Ovary (tissue), 9 donors: ENCODE measurements around the gene VPS25. TPM values are rescaled to one million over a fixed set of nuclear protein-coding genes. Genes with fewer than 3 reads are reported as not detected.

Experiments used
- DNase-seq, 5 donors: peaks; one replicate each; pipeline ENCODE4 v3.0.0-alpha.2; 2019 to 2020
- H3K27ac ChIP-seq, 2 donors: fragments of 200-600 bp; one replicate each; pipeline versions ENCODE4 v1.5.1 to v1.8.0; 2019 to 2022
- H3K27me3 ChIP-seq: fragments of 200-600 bp; one replicate; pipeline ENCODE4 v1.8.0; 2022
- H3K36me3 ChIP-seq: fragments of 200-600 bp; sonication (generic); one replicate; pipeline ENCODE4 v1.5.1; 2019
- H3K4me1 ChIP-seq: one replicate; pipeline ENCODE4 v1.8.1; 2013; ENCODE audit warnings: mild to moderate bottlenecking, moderate library complexity; ENCODE audit not compliant: insufficient read depth
- H3K4me3 ChIP-seq: fragments of 200-600 bp; sonication (generic); one replicate; pipeline ENCODE4 v1.5.1; 2017
- H3K9me3 ChIP-seq, 2 donors: fragments of 200-600 bp in 1 of 2; sonication (generic) in 1 of 2; one replicate each; pipeline versions ENCODE4 v1.5.1 to v1.8.1; 2013 to 2019; ENCODE audit warnings: mild to moderate bottlenecking in 1 of 2, moderate library complexity in 1 of 2
- EP300 ChIP-seq: sonication (generic); formaldehyde crosslinking; IDR thresholded peaks from one replicate; pipeline ENCODE4 v1.6.1; 2017; ENCODE audit warnings: antibody characterized with exemption
- POLR2A ChIP-seq: fragments of 450-650 bp; IDR thresholded peaks from one replicate; pipeline ENCODE4 v1.6.1; 2017; ENCODE audit warnings: antibody characterized with exemption, mild to moderate bottlenecking, moderate library complexity
- WGBS, 3 donors: extraction: QIAGEN DNeasy Blood & Tissue Kit in 1 of 3; methylation state at CpG; one replicate each; pipeline versions ENCODE4 v1.1.5 to v1.1.7; 2013 to 2017; 5-methylcytosine and 5-hydroxymethylcytosine counted together
- intact Hi-C, 4 donors: fragments of 100-400 bp; cut with DNase I; formaldehyde crosslinking; loops; one replicate each; pipeline versions ENCODE4 v1.11.0 to v1.15.1; 2022 to 2023
- polyA plus RNA-seq, 2 donors: library from polyadenylated mRNA; stranded (reverse); fragments of 200-250 nt in 1 of 2; fragments of 350-450 nt in 1 of 2; fragmentation: Illumina TruSeq in 1 of 2; extraction: RNeasy Lipid Tissue Mini Kit (QIAGEN cat#74804) in 1 of 2; gene quantifications; one replicate each; pipeline ENCODE4 v1.2.3, GENCODE V29; 2013 to 2014
- total RNA-seq, 7 donors: library from RNA; depleted of rRNA in 2 of 7; stranded (reverse); fragments of >200 nt in 2 of 7; fragmentation: NEBNext Ultra II Directional in 3 of 7; extraction: Animal tissue kit (Norgen Biotek cat#: 25700) in 3 of 7; gene quantifications; one replicate each; pipeline versions ENCODE4 v1.1.0 to v1.2.4, GENCODE V29; 2016 to 2023
- TF ChIP-seq, protein P1 (sequence below), 3 donors: fragments of 450-650 bp in 2 of 3; fragments of 200-600 bp in 1 of 3; IDR thresholded peaks; one replicate each; pipeline versions ENCODE4 v1.5.1 to v1.8.0; 2016 to 2022; ENCODE audit warnings: antibody characterized with exemption in 3 of 3, mild to moderate bottlenecking in 1 of 3
- donor health status: DM: no; HTN: no; CAD: no; lungs with moderate emphysema.
- donor health status: DM: no; HTN: no; CAD: no.
- donor health status: Bipolar disorder and iron deficiency.
- donor health status: DM: yes; HTN: yes; CAD: no.
- donor health status: DM: no; HTN: no; CAD: no.
- donor health status: DM: yes; HTN: yes; CAD: no.

Gene VPS25
- total and polyA plus RNA-seq, 9 donors, result 33.7 to 56.5 (median 36.5) TPM

GRCh38 chr17:42775534-42776098, 2.4 kb downstream of the VPS25 start:
- 48 to 54% (median 54%) methylated on average over 3 of the region's 3 CpGs for WGBS, 3 donors
- Histone ChIP-seq H3K4me3 (no peak overlapping the region), H3K27me3 (no peaks in the 10 kb centered on the region), H3K9me3 (no peaks in the 10 kb centered on the region), H3K4me1 (peaks cover 6% of the 10 kb centered on the region), H3K36me3 (no peaks in the 10 kb centered on the region), H3K27ac (no peak overlapping the region)
- TF ChIP-seq EP300 (no peak), POLR2A (no peak)
- TF ChIP-seq, protein P1, sequence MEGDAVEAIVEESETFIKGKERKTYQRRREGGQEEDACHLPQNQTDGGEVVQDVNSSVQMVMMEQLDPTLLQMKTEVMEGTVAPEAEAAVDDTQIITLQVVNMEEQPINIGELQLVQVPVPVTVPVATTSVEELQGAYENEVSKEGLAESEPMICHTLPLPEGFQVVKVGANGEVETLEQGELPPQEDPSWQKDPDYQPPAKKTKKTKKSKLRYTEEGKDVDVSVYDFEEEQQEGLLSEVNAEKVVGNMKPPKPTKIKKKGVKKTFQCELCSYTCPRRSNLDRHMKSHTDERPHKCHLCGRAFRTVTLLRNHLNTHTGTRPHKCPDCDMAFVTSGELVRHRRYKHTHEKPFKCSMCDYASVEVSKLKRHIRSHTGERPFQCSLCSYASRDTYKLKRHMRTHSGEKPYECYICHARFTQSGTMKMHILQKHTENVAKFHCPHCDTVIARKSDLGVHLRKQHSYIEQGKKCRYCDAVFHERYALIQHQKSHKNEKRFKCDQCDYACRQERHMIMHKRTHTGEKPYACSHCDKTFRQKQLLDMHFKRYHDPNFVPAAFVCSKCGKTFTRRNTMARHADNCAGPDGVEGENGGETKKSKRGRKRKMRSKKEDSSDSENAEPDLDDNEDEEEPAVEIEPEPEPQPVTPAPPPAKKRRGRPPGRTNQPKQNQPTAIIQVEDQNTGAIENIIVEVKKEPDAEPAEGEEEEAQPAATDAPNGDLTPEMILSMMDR (IDR thresholded peaks at IDR 0.05), result no peak
- DNase-seq, result no peak
- intact Hi-C loops, result loop anchor here in 1 of 4 donors (10.0 kb wide), 1 partner anchor 71 kb away; no protein-coding TSS in a partner anchor

DNA sequence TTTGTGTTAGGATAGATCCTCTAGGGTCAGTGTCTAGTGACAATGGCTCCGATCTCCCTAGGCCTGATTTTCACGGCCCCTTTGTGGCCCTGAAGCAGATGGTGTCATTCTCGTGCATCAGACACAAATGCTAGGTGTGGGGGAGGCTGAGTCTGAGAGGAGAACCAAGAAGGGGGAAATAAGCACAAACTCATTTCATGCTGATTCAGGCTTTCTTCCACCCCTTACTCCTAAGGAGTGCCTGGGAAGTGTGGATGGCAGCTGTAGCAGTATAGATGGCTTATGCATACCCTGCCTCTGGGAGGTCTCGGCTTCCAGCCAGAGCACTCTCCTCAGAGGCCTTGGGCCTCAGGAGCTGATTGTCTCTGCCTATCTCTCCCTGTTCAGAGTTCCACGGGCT, 5.3 kb downstream of the VPS25 start:
- WGBS, 3 donors, result 76 to 83% (median 80%) methylated on average over 5 of the region's 5 CpGs
- Histone ChIP-seq H3K4me1 (peaks cover 4% of the 10 kb centered on the region), H3K4me3 (no peak overlapping the region), H3K27ac (no peak overlapping the region), H3K27me3 (no peaks in the 10 kb centered on the region), H3K36me3 (no peaks in the 10 kb centered on the region), H3K9me3 (no peaks in the 10 kb centered on the region)
- TF ChIP-seq, protein P1 (IDR thresholded peaks at IDR 0.05), result no peak
- TF ChIP-seq EP300, result no peak
- TF ChIP-seq POLR2A, result no peak
- intact Hi-C loops, result loop anchor here in 1 of 4 donors (10.0 kb wide), 1 partner anchor 74 kb away; no protein-coding TSS in a partner anchor
- DNase-seq, result peak in 1 of 5 donors; percentile 3

- H3K36me3 ChIP-seq, result no peaks in the 10 kb centered on the region
- WGBS, 3 donors, result 33 to 45% (median 39%) methylated on average over 3 of the region's 3 CpGs
- peak in 1 of 5 donors; percentile 33 for DNase-seq
Observed at GRCh38 chr17:42779304-42779935, 6.2 kb downstream of the VPS25 start.

More at GRCh38 chr17:42779304-42779935, 6.2 kb downstream of the VPS25 start:
- no peaks in the 10 kb centered on the region for H3K27me3 ChIP-seq
- no peaks in the 10 kb centered on the region for H3K9me3 ChIP-seq
- H3K27ac ChIP-seq, result no peak overlapping the region
- intact Hi-C loops, result loop anchor here in 1 of 4 donors (10.0 kb wide), 1 partner anchor 75 kb away; no protein-coding TSS in a partner anchor
- TF ChIP-seq POLR2A (no peak), EP300 (no peak)
- TF ChIP-seq, protein P1 (IDR thresholded peaks at IDR 0.05), result no peak
- H3K4me3 ChIP-seq, result no peak overlapping the region
- peaks cover 4% of the 10 kb centered on the region for H3K4me1 ChIP-seq
